Calu3 (cell line): ENCODE results near the gene RAD17. TPM values are rescaled to one million over a fixed set of nuclear protein-coding genes. Genes with fewer than 3 reads are reported as not detected.

Experiments
- BruUV-seq: library from RNA; stranded (reverse); fragments of 400-500 nt; replicated peaks from 2 replicates; lab custom pipeline; 2021; lab: Mats Ljungman, UMichigan
- CTCF ChIA-PET: fragments of 300-600 bp; sonication (Branson Sonifier 250); formaldehyde crosslinking; loops from one replicate; lab custom pipeline; 2022; ENCODE audit warnings: antibody characterized with exemption; lab: Charles Lee
- DNase-seq: peaks from one replicate; pipeline ENCODE4 v3.0.0; 2022
- H3K27ac Mint-ChIP-seq: one replicate; pipeline ENCODE4 v1.8.0; 2022; ENCODE audit warnings: mixed read lengths; ENCODE audit not compliant: unreplicated experiment
- H3K27me3 Mint-ChIP-seq: one replicate; pipeline ENCODE4 v1.8.0; 2022; ENCODE audit warnings: mixed read lengths; ENCODE audit not compliant: unreplicated experiment
- H3K36me3 Mint-ChIP-seq: one replicate; pipeline ENCODE4 v1.8.0; 2022; ENCODE audit warnings: mild to moderate bottlenecking, moderate library complexity, mixed read lengths; ENCODE audit not compliant: insufficient read depth, unreplicated experiment
- H3K4me1 Mint-ChIP-seq: one replicate; pipeline ENCODE4 v1.8.0; 2022; ENCODE audit warnings: mild to moderate bottlenecking, low read depth, mixed read lengths; ENCODE audit not compliant: unreplicated experiment
- H3K4me3 Mint-ChIP-seq: one replicate; pipeline ENCODE4 v1.8.0; 2022; ENCODE audit warnings: mild to moderate bottlenecking, low read depth, moderate library complexity, mixed read lengths; ENCODE audit not compliant: unreplicated experiment
- H3K9me3 Mint-ChIP-seq: one replicate; pipeline ENCODE4 v1.8.0; 2022; ENCODE audit warnings: low read depth, mixed read lengths; ENCODE audit not compliant: unreplicated experiment
- CTCF ChIP-seq: fragments of 200-600 bp; IDR thresholded peaks from one replicate; pipeline ENCODE4 v1.8.0; 2022; ENCODE audit warnings: antibody characterized with exemption; ENCODE audit not compliant: unreplicated experiment
- intact Hi-C: fragments of 100-400 bp; cut with micrococcal nuclease; formaldehyde crosslinking; loops from one replicate; pipeline ENCODE4 v1.10.0; 2022; ENCODE audit not compliant: unreplicated experiment
- total RNA-seq: library from RNA; stranded (reverse); gene quantifications from 2 replicates; pipeline ENCODE4 v1.2.3, GENCODE V29; 2022

The RAD17 gene
- total RNA-seq, 1 experiment from 2014 or later = 16.9 TPM

- intact Hi-C loops = no loop called here
- Mint-ChIP-seq H3K9me3 (no peaks in the 10 kb centered on the region), H3K36me3 (no peaks in the 10 kb centered on the region), H3K27me3 (no peaks in the 10 kb centered on the region), H3K4me3 (no peak overlapping the region), H3K27ac (no peak overlapping the region), H3K4me1 (no peaks in the 10 kb centered on the region)
- CTCF ChIA-PET = interaction anchor here (0.6 kb wide), 1 partner anchor 184 kb away, joined by 3 read pairs; no protein-coding TSS in a partner anchor
- TF ChIP-seq CTCF = no peak
- DNase-seq = no peak
- BruUV-seq = no TSS peak
Measured at GRCh38 chr5:69341520-69342161, 28.0 kb upstream of the RAD17 start.

GRCh38 chr5:69343083-69343482, 26.5 kb upstream of the RAD17 start:
- no peaks in the 10 kb centered on the region for H3K4me1 Mint-ChIP-seq
- no peaks in the 10 kb centered on the region for H3K36me3 Mint-ChIP-seq
- H3K27me3 Mint-ChIP-seq = no peaks in the 10 kb centered on the region
- no peak for TF ChIP-seq CTCF
- no peak overlapping the region for H3K27ac Mint-ChIP-seq
- no peaks in the 10 kb centered on the region for H3K9me3 Mint-ChIP-seq
- intact Hi-C loops = no loop called here
- no peak overlapping the region for H3K4me3 Mint-ChIP-seq
- BruUV-seq = no TSS peak
- DNase-seq = no peak
- CTCF ChIA-PET = interaction anchor here (0.6 kb wide), 1 partner anchor 8 kb away, joined by 3 read pairs; no protein-coding TSS in a partner anchor

- H3K4me1 Mint-ChIP-seq = no peaks in the 10 kb centered on the region
- no peaks in the 10 kb centered on the region for H3K9me3 Mint-ChIP-seq
- H3K36me3 Mint-ChIP-seq = peaks cover 15% of the 10 kb centered on the region
- DNase-seq = no peak
- intact Hi-C loops = no loop called here
- no peak overlapping the region for H3K27ac Mint-ChIP-seq
- CTCF ChIA-PET = no interaction called here
- no peaks in the 10 kb centered on the region for H3K27me3 Mint-ChIP-seq
- no TSS peak for BruUV-seq
- H3K4me3 Mint-ChIP-seq = no peak overlapping the region
- TF ChIP-seq CTCF = no peak
Measured at GRCh38 chr5:69350664-69351063, 19.0 kb upstream of the RAD17 start.

GRCh38 chr5:69359699-69360098, 9.9 kb upstream of the RAD17 start:
- peaks cover 36% of the 10 kb centered on the region for H3K36me3 Mint-ChIP-seq
- no peak overlapping the region for H3K4me3 Mint-ChIP-seq
- intact Hi-C loops = no loop called here
- H3K9me3 Mint-ChIP-seq = no peaks in the 10 kb centered on the region
- no peak for DNase-seq
- CTCF ChIA-PET = interaction anchor here (0.5 kb wide), 1 partner anchor 46 kb away, joined by 4 read pairs; no protein-coding TSS in a partner anchor
- no peak for TF ChIP-seq CTCF
- no peaks in the 10 kb centered on the region for H3K27me3 Mint-ChIP-seq
- no TSS peak for BruUV-seq
- no peak overlapping the region for H3K27ac Mint-ChIP-seq
- no peaks in the 10 kb centered on the region for H3K4me1 Mint-ChIP-seq
